HCEC 1CT (cell line): Measurements from ENCODE around the gene STRA6.

Experiments
- DNase-seq: peaks from one replicate; pipeline ENCODE4 v3.0.0-alpha.2; 2017

Gene STRA6

DNA sequence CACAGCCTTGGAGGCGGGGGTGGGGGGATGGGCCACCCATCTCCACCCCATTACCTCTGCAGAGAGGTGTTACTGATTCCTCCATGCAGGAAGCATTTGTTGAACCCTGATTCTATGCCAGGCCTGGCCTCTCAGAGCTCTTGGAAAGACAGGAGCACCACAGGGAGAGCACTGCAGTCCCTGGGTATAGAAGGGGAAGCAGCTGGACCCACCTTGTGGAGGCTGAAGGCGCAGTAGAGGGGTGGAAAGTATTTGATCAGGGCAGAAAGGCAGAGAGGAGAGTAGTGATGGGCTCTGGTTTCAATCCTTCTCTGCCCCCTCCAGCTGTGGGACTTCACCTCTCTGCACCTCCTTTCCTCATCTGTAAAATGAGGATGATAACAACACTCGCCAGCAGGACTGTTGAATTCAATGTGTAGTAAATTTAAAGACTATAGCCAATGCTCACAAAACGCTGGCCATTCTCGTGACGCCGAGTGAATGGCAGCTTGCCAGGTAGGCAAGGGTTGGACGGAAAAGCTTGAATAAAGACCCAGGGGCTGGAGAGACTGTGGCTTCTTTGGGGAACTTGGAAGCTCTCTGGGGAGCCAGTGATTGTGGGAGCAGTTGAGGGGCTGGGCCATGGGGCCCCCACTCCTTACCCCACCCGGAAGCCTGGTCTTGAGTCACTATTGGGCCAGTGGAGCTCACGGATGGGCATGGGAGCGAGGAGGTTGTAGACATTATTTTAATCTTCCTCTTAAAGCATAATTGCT lies 25.6 kb upstream of the STRA6 start:
- no peak for DNase-seq

DNA sequence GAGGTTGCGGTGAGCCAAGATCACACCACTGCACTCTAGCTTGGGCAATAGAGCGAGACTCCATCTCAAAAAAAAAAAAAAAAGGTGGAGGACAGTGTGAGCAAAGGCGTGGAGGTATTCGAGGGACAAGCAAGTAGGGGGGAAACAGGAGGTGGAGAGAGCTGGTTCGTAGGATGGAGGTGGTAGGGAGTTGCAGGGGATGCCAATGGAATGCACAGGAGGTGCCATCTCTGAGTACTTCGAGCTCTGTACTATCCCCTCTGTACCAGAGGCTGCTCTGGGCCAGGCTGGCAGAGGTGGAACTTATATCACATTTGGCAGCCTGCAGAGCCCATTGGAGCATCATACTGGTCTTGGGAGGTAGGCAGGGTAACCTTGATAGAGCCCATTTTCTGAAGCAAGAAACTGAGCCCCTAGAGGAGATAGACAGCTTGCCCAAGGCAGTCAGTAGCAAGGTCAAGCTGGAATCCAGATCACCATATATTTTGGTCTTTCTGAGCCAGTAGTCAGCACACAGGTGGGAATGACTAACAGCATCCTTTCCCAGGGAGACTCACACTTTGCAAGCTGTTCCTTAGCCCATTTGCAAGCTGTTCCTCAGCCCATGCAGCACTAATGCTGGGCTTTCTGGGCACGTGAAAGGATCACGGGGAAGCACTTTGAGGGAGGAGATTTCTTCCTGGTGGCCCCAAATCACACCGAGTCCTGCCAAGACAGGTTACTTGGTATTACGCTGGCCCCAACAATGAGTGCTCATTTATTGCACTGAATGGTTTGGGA lies 24.4 kb upstream of the STRA6 start:
- no peak for DNase-seq

DNA sequence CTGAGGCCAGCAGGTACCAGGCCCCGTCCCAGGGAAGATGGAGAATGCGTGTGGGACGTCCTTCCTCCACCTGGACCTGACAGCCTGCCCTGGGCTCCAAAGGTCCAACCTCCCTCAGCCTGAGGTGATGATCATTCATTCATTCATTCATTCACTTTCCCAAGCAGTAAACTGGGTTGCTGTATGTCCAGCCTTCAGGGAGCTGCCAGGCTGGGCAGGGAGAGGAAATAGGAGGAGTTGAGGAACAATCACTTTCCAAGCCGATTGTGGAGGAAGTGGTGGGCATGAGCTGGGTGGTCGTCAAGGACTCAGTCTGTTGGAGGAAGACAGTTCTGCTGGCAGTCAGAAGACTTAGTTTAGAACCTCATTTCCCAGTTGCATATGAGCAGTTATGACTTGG lies 23.3 kb upstream of the STRA6 start:
- DNase-seq, result no peak

DNA sequence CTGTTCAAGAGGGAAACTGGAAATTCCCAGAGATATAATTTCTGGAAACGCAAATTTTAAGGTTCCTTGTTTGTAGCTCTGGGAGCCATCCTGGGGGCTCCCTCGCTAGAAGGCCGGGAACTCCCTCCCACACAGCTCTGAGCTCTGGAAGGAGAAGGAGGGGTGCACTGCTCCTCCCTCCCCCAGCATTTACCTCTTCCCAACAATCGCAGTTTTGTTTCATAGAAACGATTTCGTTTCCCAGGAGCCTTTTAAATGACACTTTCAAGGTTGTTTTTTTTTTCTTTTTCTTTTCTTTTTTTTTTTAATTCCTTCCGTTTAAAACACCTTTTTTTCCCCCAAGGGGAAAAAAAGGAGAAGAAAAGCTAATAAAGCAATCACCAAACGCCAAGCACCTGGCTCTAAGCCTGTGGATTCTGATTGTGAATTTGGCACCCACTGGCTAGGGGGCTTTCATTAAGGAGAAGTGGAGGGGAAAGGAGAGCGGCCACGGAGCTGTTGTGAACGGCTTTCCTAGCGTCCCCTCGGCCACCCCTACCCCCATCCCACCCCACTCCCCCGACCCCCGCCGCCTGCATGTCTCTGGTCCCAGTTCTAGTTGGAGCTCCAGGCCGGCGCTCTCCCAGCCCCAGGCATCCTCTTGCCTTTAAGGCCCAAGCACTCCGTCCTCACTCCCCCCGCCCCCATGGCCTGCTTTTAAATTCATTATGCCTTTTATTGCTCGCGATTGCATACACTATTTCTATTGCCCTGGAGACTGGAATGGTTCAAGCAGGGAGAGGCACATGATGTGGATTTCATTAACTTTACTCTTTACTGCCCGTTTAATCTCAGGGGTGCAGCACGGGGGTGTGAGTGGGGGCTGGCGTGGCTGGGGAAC lies 19.9 kb upstream of the STRA6 start:
- DNase-seq, result no peak

DNA sequence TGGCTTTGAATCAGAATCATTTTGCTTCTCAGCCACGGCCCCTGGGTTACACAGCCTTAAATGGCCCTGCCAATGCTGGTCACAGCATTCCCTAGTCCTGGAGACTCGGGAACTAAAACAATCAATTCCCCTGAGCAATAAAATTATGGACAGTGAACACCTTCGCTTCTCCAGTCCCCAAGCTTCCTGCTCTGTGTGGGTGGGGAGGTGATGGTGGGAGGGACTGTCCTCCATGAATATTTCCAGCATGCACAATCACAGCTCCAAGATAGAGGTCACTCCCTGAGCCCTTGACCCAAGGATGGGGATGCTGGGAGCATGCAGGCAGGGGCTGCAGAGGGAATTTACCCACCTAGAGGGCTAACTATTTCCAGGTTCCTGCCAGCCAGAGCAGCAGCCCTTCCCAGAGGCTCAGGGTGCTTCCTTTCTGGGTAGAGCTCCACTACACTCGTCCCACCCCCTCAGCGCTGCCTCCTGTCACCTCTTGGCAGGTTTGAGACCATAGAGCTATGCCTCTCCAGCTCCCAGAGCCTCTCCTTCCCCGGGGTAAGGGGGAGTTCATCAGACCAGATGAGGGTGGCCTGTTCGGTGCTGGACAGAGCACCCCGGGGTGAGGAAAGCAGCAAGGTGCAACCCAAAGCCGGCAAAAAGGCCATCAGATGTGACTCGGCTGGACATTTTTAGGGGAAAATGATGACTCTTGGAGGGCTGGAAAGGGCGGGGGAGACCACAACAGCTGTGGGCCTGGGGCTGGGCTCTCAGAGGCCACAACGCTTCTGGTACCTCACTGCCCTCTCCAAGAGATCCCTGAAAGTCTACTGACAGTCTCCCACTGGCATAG lies 19.0 kb upstream of the STRA6 start:
- no peak for DNase-seq

DNA sequence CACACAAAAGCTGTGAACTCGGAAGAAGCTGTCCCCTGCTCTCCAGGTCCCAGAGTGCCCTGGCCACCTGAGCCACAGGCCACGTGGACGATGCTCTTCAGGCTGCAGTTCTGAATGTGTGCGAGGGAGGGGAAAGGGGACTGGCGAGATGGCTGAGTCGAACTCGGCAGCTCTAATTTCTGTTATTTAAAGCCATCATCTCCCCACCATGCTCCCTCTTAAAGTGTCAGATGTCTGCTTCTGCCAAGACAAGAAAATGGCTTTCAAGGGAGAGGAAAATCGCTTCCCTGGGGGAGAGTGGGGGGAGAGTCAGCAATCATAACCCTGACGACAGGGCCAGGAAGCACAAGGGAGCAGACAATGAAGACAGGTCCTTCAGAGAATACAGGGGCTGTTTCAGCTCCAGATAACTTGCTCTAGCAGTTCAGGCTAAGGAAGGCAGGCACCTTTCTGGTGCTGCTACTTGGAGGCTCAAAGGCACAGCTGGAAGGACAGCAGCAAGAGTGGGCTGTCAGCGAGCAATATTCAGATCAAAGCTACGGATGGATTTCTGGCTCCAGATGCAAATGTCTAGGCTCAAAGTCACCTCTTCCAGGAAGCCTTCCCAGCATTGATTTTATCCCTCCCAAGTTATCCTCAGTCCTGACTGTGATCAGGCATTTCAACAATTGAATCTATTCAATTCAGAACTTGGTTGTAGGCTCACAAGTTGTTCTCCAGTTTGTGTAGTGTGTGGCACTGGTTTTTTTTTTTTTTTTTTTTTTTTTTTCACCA lies 18.1 kb upstream of the STRA6 start:
- no peak for DNase-seq

DNA sequence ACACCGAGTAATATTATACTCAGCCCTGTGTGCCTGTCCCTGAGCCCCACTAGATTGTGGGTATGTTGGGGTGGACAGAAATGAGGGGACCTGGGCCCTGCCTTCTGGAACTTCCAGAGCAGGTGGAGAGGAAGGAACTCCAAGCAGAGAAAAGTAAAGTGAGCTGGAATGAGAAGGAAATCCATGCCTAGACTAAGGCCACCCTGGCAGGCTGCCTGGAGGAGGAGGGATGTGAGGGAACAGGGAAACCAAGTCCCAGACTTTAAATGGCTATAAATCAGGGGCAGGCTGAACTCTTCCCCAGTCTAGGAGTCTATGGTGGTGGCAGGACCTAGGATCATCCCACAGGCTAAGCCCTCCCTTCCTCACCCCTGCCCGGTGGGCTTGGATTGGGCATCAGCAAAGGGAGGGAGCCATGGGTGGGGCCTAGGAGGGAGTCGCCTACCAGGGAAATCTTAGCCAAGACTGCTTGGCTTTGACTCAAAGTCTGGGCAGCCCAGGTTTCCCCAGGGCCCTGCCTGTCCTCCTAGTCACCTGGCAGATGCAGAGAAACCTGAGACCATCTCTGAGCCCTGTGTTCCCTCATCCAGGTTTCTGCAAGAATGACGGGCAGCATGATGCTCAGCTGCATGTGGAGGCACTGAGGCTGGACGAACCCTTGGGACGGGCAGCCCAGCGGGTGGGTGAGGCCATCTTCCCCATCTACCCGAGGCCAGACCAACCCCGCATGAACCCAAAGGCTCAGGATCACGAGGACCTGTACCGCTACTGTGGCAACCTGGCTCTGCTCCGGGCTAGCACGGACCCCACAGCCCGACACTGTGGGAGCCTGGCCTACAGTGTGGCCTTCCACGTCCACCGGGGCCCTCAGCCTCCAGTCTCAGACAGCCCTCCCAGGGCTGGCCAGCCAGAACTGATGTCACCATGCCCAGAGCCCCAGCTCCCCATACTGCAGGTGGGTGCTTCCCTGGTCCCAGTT lies 15.6 kb upstream of the STRA6 start:
- DNase-seq, result no peak

DNA sequence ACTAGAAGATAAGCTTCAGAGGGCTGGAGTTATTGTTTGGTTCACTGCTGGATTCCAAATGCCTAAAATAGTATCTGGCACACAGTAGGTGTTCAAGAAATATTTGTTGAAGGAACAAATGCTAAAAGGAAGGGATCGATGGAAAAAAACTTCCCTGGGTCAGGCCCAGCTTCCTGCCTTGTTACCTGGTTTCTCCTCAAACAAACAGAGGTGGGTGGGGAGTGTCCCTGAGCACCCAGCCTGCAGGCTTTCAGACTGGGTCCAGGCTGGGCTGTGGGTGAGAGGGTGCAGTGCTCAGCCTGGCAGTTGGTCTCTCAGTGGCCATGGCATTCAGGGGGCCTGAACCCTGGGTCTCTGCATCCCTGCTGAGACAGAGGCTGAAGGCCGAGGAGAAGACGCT lies 14.4 kb upstream of the STRA6 start:
- DNase-seq, result no peak

DNA sequence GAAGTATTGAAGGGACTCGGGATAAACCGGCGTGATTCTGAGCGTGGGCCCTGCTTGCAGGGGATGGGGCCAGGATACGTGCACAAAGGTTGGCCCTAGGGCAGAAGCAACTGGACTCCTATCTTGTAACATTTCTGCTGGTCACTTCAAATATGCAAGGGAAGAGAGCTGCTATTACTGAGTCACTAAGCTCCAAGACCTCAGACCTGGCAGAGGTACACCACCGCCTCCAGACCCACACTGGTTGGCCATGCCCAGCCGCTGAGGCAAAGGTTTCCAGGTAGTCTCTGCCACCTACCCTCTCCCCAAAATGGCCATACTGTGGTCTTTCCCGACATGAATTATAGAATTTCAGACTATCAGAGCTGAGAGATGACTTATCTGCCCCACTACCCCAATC lies 13.4 kb upstream of the STRA6 start:
- no peak for DNase-seq

DNA sequence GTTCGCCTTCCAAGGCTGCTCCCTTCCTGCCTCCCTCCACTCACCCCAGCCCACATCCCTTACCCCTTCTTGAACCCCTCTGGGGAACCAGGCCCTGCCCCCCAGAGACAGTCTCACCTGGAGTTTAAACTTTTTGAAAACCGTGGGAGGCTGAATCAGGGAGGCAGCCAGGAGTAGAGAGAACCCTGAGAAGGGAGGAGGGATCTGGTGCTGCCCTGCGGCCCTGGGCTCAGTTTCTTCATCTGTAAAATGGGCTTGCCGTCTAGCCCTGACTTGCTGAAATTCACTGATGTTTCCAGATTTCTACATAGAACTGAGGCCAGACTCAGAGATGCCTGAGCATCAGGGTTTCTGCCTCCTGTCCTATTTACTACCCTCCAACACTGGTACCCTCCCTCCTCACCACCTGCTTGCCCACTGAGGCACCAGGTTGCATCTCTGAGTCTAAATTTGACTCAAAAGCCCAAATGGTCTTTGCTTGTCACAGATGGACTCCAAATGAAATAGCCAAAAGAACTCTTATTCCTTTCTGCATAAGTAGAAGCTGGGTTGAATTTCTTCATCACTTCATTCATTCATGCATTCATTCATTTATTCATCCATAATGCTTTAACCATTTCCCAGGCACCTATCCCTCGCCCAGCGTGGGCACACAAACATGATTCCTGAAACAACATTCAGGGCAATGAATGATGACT lies 11.9 kb upstream of the STRA6 start:
- no peak for DNase-seq

DNA sequence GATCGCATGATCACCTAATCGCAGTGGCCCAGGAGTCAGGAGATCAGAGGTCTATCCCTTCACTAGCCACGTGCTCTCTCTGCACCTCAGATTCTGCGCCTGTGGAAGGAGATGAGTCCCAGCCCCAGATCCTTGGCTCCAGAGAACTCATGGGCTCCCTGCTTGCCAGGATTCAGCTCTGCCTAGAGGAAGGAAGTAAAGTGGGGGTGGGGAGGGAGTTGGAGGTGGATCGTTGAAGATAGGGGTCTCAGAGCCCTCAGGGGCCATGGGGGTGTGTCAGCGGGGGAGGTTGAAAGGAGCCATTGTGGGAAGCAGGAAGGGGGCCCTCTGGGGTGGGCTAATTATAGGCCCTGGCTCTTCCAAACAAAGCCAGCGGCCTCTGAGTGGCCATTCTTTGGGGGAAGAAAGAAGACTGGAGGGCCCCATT lies 11.3 kb upstream of the STRA6 start:
- DNase-seq, result no peak

DNA sequence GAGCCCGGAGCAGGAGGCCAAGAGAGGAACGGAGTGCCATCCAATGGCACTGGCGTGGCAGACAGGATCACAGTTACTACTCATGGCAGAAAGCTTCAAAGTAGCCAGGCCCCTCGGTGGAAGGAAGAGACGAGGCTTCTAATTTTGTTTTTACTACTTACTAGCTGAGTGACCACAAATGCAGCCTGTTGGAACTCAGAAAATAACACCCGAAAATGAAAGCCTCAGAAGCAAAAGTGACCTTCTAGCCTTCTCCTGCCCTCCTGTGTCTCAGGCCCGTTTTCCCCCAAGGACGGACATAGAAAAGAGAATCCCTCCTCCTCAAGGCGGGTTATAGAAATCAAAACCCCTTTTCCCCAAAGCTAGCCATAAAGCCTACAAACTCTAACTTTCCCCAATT lies 9.9 kb upstream of the STRA6 start:
- DNase-seq, result no peak

DNA sequence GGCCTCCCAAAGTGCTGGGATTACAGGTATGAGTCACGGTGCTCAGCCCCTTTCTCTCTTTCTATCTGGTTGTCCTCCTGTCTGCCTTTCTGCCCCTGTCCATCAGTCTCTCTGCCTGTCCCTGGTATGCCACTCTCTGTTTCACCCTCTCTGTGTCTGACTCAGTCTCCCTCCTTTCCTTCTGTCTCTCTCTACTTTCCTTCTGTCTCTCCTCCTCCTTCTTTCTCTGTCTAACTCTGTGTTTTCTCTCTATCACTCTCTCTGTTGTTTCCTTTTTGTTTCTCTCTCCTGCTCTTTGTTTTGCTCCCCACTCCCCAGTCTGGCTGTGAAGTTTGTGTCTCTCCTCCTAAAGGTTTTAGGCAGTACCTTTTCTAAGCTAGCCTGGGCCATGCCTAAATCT lies 9.1 kb upstream of the STRA6 start:
- DNase-seq, result no peak

DNA sequence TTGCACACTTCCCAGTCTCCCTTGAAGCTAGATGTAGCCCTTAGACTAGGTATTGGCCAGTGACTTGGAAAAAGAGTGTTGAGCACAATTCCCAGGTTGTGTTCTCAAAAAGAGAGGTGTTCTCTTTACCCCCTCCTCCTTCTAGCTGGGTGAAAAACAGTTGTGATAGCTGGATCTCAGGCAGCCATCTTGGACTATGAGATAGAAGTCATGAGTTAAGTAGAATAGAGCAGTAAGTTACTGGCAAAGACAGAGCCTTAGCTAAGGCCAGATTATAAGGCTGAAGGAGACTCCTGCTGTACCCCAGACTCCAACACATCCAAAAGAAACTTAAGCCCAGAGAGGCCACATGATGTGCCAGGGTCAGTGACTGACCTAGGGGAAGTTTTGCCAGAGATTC lies 8.1 kb upstream of the STRA6 start:
- DNase-seq, result no peak

DNA sequence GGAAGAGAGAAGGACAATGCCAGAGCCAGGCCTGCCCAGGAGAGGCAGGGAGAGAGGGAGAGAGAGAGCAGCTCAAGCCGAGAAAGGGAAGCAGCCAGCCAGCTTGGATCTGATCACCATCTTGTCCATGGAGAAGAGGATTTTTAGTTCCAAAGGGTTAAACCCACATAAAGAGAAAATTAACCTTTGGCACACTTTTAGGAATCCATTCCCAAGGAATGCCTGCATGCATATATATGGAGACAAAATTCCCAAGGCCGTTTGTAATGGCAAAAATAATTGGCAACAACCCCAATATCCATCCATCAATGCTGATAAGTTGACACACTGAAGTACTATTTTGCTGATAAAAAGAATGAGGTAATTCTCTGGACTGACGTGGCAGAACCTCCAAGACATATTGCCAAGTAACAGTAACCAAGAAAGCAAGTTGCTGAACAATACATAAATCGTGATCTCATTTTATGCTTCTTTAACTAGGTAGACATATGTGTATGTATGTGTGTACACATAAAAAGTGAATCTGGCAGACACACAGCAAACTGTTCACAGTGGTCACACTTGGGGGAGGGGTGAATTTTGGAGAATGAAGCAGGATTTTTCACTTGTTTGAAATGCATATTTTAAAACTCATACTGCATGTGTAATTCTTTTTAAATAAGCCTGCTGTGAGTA lies 7.5 kb upstream of the STRA6 start:
- DNase-seq, result no peak

DNA sequence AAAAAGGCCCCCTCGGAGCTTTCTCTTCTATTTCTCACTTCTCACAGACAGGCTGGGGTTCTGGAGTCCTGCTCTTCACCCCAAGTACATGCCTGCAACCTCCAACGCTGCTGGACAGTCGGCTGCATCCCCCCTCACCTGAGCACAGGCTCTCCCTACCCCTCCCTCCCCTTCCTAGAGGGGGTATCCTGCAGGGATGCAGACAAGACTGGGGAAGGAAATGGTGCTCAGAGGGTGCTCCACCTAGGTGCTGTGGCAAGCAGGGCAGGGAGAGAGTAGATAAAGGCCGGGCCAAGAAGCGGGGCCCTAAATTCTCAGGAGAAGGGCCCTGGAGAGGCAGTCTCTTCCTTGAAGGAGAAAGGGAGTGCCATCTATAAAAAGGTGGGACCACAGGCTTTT lies 7.0 kb upstream of the STRA6 start:
- no peak for DNase-seq

DNA sequence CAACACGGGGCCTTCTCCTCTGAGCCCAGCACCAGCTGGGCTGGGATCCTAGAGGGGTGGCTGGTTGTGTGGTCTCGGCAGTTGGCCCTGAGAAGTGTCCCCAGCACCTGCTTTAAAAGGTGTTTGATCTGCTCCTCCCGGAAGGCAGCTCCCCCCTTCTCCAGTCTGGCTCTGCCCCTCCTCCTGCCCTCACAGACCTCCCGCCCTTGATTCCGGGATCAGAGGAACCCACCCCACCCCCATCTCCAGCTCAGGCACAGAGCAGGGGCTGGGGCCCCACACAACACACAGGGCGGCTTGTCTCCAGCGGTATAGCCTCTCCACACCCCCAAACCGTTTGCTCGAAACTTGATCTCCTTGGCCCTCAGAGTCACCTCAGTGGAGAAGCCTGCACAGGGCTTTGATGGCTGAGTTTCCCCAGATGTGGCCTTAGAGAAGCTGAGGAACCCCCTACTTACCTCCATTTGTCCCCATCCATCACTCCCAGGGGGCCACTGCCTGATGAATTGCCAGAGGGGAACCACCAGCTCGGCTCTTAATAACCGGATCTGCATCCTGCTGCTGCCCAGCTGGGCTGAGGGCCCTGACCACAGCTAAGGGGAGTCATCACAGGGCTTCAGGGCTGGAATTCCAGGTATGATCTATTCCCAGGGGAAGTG lies 6.4 kb upstream of the STRA6 start:
- DNase-seq, result no peak

DNA sequence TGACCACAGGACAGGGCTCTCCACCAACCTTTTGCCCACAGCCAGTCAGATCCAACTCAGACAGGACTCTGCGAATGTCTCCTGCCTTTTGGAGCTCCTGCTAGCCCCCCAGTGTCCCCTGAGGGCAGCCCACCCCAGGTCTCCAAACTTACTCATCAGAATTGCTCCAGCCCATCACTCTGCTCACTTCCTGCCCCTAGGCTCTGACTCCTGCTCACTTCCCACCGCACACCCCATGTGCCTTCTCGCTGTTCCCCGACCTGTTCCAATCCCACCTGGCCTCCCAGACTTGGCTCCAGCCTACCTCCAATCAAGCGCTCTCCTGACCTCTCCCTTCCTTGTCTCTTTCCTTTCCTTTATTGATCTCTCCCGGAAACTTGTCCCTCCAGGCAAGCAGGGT lies 5.9 kb upstream of the STRA6 start:
- no peak for DNase-seq
